GM19240 (cell line): Measurements from ENCODE around the gene USH1G.
A peak's percentile ranks its signal among the peaks of the same experiment; 100 is the strongest.
"Not testable (repeated sequence)": the region's sequence is repeated elsewhere in the genome, so short reads cannot be mapped to it uniquely, and the experiment has no call there.

Source experiments
- DNase-seq: peaks from one replicate; pipeline ENCODE4 v3.0.0; 2011; ENCODE audit warnings: low spot score; ENCODE audit not compliant: insufficient read length

Gene USH1G

DNA sequence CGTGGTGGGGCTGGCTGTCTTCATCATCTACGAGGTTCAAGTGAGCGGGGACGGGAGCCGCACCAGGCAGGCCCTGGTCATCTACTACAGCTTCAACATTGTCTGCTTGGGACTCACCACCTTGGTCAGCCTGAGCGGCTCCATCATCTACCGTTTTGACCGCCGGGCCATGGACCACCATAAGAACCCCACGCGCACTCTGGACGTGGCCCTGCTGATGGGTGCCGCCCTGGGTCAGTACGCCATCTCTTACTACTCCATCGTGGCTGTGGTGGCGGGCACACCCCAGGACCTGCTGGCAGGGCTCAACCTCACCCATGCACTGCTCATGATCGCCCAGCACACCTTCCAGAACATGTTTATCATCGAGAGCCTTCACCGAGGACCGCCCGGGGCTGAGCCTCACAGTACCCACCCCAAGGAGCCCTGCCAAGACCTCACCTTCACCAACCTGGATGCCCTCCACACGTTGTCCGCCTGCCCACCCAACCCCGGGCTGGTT, 7.5 kb upstream of the USH1G start:
- DNase-seq: no peak

DNA sequence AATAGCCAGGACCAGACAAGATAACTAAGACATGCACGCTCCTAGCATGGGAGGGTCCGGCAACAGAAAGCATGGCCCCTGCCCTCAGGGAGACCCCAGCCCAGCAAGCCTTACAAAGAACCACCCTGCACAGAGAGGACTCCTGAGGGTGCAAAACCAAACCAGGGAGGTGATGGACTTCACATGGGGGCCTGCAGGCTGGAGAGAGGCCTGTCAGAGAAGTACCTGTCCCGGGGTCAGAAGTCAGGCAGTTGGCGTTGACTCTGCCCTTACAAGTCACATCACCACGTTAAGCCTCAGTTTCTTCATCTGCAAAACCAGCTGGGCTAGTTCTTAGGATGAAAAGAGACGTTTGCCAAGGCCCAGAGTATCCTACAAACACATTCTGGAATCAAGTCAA, 5.7 kb upstream of the USH1G start:
- no peak for DNase-seq

DNA sequence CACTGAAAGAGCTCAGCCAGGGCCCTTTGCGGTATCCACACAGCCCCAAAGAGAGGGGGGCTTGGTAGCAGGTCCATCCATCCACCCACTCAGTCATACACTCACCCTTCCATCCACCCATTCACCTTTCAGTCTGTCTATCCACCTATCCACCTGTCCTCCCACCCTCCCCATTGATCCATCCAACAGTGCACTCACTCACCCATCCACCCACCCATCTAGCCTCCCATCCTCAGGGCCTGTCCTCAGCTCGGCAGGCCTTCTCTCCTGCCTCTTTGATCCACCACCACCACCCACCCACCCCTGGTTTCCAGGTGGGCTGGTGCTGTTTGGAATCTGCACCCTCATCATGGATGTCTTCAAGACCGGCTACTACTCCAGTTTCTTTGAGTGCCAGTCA, 2.2 kb upstream of the USH1G start:
- no peak for DNase-seq

DNA sequence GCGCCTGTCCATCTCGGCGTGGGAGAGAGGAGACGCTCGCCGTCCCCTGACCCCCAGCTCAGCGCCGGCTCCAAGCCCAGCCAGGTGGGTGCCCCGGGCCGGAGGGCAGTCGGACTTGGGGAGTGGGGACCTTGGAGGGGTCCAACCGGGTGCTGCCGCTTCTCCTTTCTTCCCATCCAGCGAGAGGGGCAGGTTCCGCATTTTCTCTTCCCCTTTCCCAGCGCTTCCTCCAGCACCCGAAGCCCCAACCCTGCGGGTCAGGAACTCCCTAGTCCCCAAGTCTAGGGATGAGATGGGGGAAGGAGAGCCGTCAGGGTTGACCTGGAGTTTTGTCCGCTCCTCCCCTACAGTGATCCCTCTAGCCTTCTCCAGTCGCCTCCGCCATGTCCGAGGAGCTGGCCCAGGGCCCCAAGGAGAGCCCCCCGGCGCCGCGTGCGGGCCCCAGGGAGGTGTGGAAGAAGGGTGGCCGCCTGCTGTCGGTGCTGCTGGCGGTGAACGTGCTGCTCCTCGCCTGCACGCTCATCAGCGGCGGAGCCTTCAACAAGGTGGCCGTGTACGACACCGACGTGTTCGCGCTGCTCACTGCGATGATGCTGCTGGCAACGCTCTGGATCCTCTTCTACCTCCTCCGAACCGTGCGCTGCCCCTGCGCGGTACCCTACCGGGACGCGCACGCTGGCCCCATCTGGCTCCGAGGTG, 1.3 kb upstream of the USH1G start, which contains the start of gene OTOP2:
Gene OTOP2 (plus strand): TSS at position 24 of the 699 bp plus-strand sequence. CDS start 360 bp downstream, at position 384.
- no peak for DNase-seq

DNA sequence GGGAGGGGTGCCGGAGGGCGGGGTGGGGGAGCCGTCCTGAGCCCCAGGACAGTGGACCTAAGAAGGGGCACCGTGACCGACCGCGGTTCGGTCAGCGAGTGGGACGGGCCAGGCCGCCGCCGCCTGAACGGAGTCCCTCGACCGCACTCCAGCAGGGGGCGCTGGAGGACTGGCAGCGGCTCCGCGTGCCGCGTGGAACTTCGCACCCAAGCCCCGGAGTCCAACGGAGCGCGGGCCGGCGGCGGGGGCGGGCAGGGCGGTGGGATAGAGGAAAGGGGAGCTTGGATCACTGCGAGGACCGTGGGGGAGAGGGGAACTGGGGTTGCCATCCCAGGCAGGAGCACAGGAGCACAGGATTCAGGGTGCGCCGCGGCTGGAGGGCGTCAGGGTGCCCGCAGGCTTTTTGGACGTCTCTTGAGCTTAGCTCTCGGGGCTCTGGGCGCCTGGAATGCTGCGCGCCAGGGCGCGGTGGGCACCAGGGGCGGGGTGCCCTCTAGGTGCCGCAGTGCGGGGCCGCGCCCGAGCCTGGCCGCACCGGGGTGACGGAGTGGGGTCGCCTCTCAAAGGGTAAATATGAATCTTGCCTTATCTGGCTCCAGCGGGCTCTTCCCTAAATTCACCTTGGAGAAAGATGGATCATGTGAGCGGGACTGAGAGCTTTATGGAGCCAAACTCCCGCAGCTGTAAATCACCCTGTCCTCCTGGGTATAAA, 639 bp upstream of the USH1G start:
- peak; percentile 60 for DNase-seq

DNA sequence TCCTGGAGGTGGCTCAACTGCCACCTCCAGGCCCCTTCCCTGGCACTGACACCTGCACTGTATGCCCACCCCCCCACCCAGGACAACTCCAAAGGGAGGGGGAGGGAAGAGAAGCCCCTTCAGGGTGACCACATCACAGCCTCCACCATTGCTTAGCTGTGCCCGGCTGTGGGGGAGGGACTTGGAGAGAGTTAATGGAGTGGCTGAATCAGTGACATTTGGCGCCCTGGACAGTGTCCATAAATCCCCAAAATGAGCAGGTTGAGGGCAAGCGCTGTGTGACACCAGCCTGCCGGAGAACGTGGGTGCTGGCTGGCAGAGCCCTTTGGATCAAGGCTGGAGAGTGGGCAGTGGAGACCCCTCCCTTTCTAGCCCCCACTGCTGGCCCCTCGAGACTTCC, 883 bp downstream of the USH1G start:
- no peak for DNase-seq

DNA sequence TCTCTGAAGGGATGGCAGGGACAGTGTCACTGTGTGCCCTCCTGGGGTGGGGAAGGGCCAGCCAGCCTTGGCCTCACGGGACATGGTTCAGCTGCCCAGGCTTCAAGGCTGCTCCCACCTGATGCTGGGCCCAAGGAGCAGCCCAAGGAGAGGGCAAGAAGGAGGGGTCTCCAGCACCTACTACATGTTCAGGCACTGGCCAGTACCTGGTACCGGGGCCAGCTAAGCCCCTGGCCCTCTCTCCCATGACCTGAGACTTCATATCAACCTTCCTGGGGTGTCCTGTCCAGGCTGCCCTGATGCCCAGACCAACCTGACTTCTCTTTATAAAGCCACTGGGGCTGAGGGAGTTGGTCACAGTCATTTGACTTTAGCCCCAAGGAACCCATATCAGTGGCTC, 1.3 kb downstream of the USH1G start:
- DNase-seq: no peak

DNA sequence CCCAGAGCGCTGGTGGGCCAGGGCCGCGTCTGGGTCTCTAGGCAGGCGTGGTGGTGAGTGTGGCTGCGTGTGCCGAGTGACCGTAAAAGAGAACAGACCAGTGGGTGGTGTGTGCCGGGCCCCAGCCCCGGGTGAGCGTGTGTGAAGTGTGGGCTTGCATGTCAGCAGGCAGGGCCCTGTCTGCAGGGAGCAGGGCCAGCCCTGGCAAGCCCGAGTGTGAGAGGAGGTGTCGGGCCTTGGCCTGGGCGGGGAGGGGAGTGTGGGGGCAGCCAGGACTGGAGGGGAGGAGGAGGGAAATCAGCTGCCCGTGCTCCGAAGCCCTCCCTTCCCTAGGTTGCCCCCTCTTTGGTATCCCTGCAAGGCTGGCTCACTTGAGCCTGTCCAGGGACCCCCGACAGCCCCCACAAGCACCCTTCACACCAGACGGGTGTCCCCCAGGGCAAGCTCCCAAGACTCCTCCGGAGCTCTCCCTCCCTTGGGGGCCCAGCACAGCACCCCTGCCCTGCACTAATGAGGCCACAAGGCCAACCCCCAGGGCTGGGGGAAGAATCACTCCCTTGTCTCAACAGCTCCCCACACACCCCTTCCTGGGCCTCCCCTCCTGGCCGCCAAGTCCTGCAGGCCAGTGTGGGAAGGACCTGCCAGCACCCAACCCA, 1.9 kb downstream of the USH1G start:
- DNase-seq: no peak

DNA sequence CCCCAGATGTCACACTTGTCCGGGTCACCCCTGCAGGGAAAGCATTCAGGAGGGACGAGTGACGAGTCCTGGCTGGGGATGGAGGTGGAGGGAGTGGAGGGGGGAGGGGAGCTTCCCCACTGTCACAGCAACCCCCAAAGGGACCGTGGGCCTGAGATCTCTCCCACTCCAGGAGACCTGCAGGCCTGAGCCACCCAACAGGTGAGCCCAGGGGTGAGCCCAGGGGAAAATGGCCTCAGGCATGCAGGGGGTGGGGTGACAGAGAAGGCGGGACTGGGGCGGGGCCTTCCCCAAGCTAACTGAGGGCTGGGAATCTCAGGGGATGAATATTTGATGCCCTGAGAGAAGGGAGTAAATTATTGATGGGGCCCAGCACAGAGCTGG, 2.4 kb downstream of the USH1G start:
- no peak for DNase-seq

DNA sequence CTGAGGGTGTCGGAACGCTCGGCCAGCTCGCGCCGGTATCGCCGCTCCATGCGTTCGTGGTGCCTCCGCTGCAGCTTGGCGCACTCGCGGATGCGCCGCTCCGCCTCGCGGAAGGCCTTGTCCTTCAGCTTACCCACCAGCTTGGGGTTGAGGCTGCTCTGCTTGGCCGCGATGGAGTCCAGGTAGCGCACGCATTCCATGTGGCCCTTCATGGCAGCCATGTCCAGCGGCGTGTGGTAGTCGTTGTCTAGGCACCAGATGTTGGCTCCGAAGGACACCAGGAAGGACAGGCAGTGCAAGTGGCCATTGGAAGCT, 2.8 kb downstream of the USH1G start:
- DNase-seq: no peak

DNA sequence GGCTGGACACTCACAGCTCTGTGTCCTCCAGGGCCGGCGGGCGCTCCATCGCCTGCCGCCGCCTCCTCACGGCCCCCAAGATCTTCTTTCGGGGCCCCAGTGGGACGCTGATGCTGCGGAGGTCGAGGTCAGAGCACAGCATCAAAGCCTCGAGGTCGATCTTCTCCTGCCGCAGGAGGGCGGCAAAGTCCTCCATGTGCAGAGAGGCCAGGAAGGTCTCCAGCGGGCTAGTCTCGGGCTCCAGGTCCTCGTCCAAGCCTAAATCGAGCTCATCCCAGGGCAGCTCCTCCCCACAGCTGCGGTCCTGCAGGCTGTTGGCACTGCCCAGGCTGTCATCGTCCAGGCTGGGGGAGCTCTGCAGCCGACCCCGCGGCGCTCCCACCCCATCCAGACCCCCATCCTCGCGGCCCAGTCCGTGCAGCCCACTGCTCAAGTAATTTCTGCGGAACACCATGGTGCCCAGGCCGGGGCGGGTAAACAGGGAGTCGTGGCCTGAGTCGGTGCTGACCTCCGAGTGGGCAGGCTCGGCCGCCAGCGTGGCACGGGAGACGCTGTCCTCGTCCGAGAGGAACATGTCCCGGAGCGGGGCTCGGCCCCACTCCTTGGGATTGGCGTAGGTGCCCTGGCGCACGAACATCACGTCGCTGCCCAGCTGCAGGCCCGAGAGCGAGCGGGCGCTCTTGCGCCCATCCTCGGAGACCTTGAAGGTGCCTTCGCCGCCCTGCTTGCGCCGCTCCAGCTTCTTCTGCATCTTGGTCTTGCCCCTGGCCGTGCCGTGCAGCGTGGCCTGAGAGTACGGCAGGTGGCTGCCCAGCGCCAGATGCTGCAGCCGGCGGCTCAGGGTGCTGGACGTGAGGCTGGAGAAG, 3.4 kb downstream of the USH1G start:
- no peak for DNase-seq

DNA sequence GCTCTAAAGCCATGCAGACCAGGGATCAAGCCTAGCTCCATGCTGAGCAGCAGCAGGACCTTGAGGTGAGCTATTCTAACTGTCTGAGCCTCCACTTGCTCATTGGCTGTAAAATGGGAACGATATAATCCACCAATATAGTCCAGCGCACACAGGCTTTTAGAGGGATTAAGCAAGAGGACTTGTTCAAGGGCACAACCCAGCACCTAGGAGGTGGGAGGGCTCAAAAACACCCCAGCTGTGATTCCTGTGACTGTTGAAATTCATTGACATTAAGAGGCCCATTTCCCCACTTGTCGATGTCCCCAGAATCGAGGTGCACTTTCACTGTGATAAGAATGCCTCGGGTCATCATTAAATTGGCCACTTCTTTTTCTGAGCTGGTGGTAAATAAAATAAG, 4.1 kb downstream of the USH1G start:
- DNase-seq: no peak

DNA sequence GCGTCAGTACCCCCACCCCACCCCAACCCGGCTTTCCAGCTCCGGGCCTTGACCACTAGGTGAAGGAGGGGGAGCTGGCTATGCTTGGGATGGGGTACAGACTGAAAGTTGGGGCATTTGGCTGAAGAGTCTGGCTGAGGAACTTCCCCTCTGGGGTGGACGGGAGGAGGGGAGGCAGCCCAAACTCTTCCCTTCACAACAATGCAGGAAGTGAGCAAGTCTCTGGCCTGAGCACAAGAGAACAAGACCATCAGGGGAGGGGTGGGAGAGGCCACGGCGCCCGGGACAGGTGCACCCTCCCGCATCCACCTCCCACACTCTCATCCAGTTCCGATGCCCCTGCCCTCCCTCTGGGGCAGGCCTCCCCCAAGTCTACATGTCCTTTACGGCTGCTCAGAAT, 5.6 kb downstream of the USH1G start:
- no peak for DNase-seq

DNA sequence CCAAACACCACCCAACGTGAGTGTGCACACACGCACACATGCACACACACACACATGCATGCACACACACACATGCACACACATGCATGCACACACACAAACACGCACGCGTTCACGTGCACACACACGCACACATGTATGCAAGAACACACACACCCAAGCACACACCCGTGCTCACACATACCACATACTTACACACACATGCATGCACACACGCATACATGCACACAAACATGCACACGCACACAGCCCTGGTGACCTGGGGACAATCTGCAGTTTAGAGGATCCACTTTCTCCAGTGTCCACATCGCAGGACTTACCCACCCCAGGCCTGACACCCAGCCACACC, 6.2 kb downstream of the USH1G start:
- DNase-seq: no peak

DNA sequence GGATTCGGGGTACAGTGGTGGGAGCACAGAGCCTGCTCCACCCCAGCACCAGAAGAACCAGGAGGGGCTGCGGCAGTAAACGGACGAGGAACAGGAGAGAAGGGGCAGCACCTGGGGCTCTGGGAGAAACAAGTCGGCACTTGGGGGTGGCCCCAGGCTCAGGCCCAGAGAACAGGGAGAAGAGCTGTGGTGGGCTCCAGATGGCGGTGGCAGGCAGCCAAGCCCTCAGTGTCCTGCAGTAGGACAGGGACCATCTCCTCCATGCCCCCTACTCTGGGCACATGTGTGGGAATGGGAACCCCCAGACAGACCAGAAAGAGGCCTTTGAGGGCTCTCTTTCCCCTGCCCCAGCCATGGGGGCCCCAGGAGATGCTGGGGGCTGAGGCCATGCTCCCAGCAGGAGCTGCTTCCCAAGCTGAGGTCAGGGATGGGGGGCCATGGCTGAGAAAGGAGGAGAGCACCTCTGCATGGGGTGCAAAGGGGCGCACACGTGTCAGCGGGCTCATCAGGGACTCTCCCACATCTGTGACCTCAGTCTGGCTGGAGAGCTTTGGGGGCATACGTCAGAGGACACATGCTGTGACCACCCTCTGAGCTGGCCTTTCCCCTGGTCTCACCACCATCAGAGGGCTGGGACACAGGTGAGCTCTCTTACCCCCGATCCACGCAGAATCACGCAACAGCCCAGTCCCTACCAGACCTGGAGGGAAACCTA, 6.8 kb downstream of the USH1G start:
- no peak for DNase-seq

DNA sequence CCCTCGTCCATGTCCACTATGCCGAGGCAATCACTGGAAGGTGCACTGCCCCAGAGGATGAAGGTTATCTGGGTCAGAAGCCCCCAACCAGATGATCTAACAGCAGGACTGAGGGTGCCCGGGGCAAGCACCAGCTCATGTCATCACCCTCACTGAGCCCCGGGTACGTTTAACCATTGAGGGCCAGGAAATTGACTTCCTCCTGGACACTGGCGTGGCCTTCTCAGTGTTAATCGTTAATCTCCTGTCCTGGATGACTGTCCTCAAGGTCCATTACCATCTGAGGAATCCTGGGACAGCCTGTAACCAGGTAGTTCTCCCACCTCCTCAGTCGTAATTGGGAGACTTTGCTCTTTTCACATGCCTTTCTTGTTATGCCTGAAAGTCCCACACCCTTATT, 11.6 kb downstream of the USH1G start:
- not testable (repeated sequence) for DNase-seq

DNA sequence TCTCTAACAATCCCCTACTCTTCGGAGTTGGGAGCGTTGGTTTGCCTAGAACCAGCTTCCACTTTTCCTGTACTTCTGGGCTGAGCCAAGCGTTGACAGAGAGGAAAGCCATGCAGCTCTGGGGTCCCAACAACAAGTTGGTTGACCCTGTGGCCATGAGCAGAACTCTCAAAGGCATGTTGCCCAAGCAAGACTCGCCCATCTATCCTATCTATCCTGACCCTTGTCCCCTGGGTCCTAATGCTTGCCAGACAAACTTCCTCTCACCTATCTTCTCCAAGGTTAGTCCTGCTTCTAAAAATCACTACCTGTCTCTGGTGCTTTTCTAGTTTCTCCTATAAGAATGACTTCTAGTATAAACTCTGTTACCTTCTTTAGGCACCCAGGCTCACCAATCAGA, 14.0 kb downstream of the USH1G start:
- DNase-seq: not testable (repeated sequence)

DNA sequence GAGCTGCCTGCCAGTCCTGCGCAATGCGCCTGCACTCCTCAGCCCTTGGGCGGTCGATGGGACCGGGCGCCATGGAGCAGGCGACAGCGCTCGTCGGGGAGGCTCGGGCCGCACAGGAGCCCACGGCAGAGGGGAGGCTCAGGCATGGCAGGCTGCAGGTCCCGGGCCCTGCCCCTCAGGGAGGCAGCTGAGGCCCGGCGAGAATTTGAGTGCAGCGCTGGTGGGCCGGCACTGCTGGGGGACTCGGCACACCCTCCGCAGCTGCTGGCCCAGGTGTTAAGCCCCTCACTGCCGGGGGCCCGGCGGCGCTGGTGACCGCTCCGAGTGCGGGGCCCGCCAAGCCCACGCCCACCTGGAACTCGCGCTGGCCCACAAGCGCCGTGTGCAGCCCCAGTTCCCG, 16.0 kb downstream of the USH1G start:
- no peak for DNase-seq

DNA sequence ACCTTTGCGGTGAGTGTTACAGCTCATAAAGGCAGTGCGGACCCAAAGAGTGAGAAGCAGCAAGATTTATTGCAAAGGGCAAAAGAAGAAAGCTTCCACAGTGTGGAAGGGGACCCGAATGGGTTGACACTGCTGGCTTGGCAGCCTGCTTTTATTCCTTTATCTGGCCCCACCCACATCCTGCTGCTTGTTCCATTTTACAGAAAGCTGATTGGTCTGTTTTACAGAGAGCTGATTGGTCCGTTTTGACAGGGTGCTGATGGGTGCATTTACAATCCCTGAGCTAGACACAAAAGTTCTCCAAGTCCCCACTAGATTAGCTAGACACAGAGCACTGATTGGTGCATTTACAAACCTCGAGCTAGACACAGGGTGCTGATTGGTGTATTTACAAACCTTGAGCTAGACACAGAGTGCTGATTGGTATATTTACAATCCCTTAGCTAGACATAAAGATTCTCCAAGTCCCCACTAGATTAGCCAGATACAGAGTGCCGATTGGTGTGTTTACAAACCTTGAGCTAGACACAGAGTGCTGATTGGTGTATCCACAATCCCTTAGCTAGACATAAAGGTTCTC, 16.8 kb downstream of the USH1G start:
- not testable (repeated sequence) for DNase-seq

DNA sequence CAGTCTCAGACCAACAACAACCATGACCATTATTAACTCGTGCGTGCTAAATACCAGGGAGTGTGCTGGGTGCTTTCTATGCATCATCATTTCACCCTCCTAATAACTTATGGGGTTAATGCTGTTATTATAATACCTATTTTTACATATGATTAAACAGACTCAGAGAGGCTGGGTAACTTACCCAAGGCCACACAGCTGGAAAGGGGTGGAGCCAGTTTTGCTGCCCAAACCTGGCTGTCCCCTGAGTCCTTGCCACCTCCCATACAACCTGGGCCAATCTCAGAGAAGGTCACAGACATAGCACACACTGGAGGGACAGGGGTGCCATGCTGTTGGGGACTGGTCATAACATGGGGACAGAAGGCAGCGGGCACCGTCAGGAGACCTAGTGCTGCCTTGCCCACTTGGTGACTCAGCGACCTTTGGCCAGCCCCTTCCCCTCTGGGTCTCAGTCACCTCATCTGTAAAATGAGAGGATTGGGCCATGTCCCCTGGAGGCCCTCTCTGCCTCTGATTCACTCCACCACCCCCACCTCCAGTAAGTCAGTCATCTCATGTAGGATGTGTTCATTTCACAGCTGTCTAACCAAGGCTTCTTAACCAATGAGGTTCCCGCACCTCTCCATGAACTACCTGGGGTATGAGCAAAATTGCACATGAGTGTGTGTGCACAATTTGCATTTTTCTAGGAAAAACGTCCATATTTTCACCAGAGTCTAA, 18.2 kb downstream of the USH1G start:
- no peak for DNase-seq
